Stimulated activated memory B cell treated with anti-CD40 and anti-IgM and Interleukin-4, amounts not matched to agents 10 μg/mL and 1 μg/mL and 100 μg/mL, for 72 hours (primary cell): ENCODE measurements around the gene CRTC1.

Source experiments
- ATAC-seq: fragments of 150-1000 bp; cut with Tn5 transposase; 2 replicates; pipeline ENCODE4 v1.10.0; 2021
- H3K27ac Mint-ChIP-seq: one replicate; pipeline ENCODE4 v1.8.0; 2022; ENCODE audit warnings: mild to moderate bottlenecking, mixed read lengths
- H3K27me3 Mint-ChIP-seq: one replicate; pipeline ENCODE4 v1.8.0; 2022; ENCODE audit warnings: mixed read lengths
- H3K36me3 Mint-ChIP-seq: one replicate; pipeline ENCODE4 v1.8.0; 2022; ENCODE audit warnings: mixed read lengths
- H3K4me1 Mint-ChIP-seq: one replicate; pipeline ENCODE4 v1.8.0; 2022; ENCODE audit warnings: mixed read lengths
- H3K4me3 Mint-ChIP-seq: one replicate; pipeline ENCODE4 v1.8.0; 2022; ENCODE audit warnings: mild to moderate bottlenecking, moderate library complexity, mixed read lengths
- H3K9me3 Mint-ChIP-seq: one replicate; pipeline ENCODE4 v1.8.0; 2022; ENCODE audit warnings: mixed read lengths

The CRTC1 gene

DNA sequence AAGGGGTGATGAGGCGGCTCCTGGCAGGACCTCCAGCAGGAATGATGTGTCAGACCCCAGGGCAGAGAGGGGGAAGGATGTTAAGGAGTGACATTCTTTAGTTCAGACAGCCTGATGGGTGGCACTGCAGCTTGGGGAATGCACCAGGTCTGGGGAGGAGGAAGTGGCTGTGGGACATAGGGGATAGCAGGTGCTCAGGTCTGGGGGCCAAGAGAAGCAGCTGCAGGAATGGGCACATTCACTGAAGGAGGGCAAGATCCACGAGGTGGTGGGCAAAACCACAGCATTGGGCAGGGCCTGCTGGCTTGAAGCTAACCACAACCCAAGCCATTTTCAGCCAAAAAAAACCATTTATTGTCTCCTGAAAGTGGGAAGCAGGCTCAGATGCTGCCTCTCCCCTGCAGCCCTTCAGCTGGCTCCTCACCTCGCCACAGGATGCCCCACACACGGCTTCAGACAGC is 81.1 kb downstream of the CRTC1 start:
- Mint-ChIP-seq H3K9me3 (no peaks in the 10 kb centered on the region), H3K4me3 (no peak overlapping the region), H3K27me3 (no peaks in the 10 kb centered on the region), H3K4me1 (peaks cover 12% of the 10 kb centered on the region), H3K27ac (peak overlapping the region; percentile 15), H3K36me3 (no peaks in the 10 kb centered on the region)
- ATAC-seq: no peak

DNA sequence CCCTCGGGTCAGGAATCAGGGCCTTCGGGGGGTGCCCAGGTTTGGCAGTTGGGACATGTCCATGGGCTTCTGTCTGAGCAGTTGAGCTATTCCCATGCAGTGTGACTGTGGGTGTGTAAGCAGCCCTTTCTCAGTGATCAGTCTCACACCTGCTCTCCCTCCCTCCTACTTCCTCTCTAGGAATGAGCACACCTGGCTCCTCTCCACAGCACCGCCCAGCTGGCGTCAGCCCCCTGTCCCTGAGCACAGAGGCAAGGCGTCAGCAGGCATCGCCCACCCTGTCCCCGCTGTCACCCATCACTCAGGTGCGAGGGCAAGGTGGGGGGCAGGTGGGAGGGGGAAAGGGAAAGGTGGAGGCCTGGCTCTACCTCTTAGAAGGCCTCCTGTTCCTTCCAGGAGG is 81.7 kb downstream of the CRTC1 start:
- H3K4me1 Mint-ChIP-seq: peaks cover 12% of the 10 kb centered on the region
- H3K36me3 Mint-ChIP-seq: no peaks in the 10 kb centered on the region
- ATAC-seq: no peak
- no peaks in the 10 kb centered on the region for H3K27me3 Mint-ChIP-seq
- H3K9me3 Mint-ChIP-seq: no peaks in the 10 kb centered on the region
- no peak overlapping the region for H3K4me3 Mint-ChIP-seq
- no peak overlapping the region for H3K27ac Mint-ChIP-seq

DNA sequence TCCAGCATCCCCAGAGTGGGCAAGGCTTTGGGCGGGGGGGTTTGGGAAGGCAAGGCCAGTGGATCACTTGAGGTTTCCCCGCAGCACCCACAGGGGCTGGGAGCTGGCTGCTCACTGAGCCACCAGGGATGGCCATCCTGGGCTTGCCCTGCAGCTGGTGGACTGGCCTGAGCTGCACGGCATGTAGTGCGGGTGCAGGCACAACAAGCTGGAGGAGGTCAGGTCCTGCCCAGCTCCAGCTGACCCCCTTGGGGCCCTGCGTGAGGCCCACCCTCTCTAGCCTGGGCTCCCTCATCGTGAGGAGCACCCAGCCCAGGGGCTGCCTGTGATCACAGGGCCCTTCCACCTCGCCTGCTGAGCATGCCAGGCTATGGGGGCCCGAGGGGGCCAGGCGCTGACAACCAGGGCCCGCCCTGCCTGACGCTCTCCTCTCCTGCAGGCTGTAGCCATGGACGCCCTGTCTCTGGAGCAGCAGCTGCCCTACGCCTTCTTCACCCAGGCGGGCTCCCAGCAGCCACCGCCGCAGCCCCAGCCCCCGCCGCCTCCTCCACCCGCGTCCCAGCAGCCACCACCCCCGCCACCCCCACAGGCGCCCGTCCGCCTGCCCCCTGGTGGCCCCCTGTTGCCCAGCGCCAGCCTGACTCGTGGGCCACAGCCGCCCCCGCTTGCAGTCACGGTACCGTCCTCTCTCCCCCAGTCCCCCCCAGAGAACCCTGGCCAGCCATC is 84.7 kb downstream of the CRTC1 start:
- no peak overlapping the region for H3K27ac Mint-ChIP-seq
- H3K9me3 Mint-ChIP-seq: no peaks in the 10 kb centered on the region
- no peak for ATAC-seq
- H3K4me3 Mint-ChIP-seq: no peak overlapping the region
- H3K4me1 Mint-ChIP-seq: peaks cover 12% of the 10 kb centered on the region
- H3K36me3 Mint-ChIP-seq: no peaks in the 10 kb centered on the region
- no peaks in the 10 kb centered on the region for H3K27me3 Mint-ChIP-seq

DNA sequence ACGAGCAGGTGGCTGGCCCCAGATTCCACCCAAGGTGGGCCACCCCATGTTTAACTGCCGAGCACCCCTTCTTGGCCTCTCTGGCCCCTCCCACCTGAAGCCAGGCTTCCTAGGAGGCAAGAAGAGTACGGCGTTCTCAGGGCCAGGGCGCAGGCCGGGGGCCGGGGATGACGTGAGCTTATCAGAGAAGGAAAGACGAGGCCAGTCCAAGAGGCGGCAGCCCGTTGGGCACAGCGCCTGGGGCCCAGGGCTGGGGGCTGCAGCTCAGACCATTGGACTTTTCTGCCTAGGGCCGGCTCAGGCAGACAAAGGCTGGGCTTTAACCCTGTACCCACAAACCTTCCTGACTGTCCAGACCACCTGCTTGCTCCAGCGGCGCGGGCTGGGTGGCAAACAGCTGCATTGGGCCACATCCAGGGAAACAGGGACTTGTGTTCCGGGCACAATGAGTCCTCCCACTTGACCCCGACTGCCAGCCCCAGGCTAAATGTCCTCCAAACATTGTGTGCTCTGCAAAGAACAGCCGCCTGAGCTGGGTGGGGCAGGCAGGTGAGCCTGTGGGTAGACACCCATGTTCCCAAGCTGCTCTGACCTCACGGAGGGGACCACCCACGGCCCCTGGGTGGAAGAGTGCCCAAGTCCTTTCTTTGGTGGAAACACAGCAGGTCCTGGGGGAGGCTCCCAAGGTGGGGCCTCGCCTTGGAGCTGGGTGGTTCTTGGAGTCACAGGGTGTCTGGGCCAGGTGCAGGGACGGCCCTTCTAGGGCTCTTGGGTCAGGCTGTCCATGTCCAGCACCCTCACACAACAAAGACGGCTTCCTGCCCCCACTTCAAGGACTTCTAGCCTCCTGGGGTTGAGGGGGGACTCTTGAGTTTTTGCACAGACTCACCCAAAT is 85.8 kb downstream of the CRTC1 start:
- no peak overlapping the region for H3K27ac Mint-ChIP-seq
- no peaks in the 10 kb centered on the region for H3K27me3 Mint-ChIP-seq
- H3K36me3 Mint-ChIP-seq: no peaks in the 10 kb centered on the region
- H3K4me3 Mint-ChIP-seq: no peak overlapping the region
- no peak for ATAC-seq
- peaks cover 10% of the 10 kb centered on the region for H3K4me1 Mint-ChIP-seq
- no peaks in the 10 kb centered on the region for H3K9me3 Mint-ChIP-seq

DNA sequence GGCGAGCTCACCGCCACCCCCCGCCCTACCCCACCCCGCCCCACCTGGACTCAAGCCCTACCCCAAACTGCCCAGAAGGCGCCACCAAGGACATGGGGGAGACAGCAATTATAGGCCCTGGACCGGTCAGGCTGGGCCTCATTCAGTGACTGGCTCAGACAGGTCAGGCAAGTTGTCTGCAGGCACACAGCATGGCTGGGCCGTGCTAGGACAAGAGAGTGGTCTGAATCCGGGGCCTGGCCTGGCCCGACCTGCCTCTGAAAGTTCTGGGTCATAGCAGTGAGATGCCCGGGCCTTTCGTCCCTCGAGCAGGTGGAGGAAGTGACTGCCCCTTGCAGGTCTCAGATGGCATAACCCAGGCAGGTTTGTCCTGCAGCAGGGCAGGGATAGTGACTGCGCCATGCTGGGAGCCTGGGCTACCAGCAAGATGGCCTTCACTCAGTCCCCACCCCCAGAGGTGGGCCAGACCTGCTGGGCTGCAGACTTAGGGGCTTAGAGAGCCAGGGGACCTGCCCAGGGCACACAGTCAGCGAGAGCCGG is 86.6 kb downstream of the CRTC1 start:
- H3K4me1 Mint-ChIP-seq: peaks cover 2% of the 10 kb centered on the region
- no peaks in the 10 kb centered on the region for H3K9me3 Mint-ChIP-seq
- H3K4me3 Mint-ChIP-seq: no peak overlapping the region
- no peak overlapping the region for H3K27ac Mint-ChIP-seq
- H3K36me3 Mint-ChIP-seq: no peaks in the 10 kb centered on the region
- no peaks in the 10 kb centered on the region for H3K27me3 Mint-ChIP-seq
- no peak for ATAC-seq

DNA sequence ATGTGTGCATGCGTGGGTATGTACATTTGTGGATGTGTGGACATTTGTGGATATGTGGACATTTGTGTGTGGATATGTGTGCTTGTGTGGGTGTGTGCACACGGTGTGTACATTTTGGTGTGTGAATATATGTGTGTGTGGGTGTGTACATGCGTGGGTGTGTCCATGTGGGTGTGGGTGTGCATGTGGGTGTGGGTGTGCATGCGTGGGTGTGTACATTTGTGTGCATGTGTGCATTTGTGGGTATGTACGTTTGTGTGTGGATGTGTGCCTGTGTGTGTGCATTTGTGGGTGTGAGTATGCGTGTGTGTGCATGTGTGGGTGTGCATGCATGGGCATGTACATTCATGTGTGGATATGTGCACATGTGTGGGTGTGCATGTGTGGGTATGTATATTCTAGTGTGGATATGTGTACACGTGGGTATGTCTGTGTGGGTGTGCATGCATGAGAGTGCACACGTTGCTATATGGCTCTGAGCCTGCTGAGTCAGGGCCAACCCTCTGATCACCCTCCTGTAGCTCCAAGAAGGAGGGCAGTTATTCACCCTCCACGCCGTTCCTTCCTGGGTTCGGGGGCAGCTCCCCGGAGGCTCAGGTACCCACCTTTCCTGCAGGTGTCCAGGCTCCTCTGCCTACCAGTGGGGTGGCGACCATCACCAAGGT is 87.3 kb downstream of the CRTC1 start:
- no peak for ATAC-seq
- H3K9me3 Mint-ChIP-seq: no peaks in the 10 kb centered on the region
- H3K36me3 Mint-ChIP-seq: no peaks in the 10 kb centered on the region
- no peaks in the 10 kb centered on the region for H3K27me3 Mint-ChIP-seq
- no peaks in the 10 kb centered on the region for H3K4me1 Mint-ChIP-seq
- H3K4me3 Mint-ChIP-seq: no peak overlapping the region
- H3K27ac Mint-ChIP-seq: no peak overlapping the region

DNA sequence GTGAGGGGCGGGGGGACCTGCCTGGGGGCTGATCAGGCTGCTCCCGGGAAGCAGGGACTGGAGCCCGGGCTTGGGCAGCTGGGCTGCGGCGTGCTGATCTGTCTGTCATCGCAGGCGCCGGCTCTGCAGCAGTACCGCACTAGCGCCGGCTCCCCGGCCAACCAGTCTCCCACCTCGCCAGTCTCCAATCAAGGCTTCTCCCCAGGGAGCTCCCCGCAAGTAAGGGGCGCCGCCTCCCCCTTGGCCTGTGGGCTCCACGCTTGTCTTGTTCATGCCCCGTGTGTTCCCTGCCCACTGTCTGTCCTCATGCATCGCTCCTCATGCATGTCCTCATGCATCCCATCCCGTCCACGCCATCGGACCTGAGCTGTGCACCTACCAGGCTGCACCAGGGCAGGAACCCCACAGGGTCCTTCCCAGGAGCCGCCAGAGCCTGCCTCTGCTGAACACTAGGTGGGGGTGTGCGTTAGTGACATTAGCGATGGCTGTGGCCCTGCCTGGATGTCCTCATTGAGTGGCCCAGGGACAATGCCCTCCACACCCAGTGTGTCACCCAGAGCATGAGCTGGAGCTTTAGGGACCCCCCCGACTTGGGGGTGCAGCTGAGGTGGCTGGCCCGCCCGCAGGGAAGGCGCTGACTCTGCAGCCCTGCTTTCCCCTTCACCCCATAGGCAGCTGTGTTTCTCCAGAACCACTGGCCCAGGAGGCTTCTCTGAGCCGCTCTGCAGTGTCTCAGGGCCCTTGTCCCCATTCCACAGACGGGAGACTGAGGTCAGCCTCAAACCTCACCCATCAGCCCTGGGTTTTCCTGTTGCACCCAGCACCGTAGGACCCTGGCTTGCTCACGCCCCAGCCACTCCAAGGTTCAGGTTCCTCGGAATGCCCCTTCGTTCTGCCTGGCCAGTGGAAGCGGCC is 88.1 kb downstream of the CRTC1 start:
- Mint-ChIP-seq H3K4me1 (no peaks in the 10 kb centered on the region), H3K9me3 (no peaks in the 10 kb centered on the region), H3K27me3 (no peaks in the 10 kb centered on the region), H3K4me3 (no peak overlapping the region), H3K27ac (no peak overlapping the region), H3K36me3 (no peaks in the 10 kb centered on the region)
- no peak for ATAC-seq

DNA sequence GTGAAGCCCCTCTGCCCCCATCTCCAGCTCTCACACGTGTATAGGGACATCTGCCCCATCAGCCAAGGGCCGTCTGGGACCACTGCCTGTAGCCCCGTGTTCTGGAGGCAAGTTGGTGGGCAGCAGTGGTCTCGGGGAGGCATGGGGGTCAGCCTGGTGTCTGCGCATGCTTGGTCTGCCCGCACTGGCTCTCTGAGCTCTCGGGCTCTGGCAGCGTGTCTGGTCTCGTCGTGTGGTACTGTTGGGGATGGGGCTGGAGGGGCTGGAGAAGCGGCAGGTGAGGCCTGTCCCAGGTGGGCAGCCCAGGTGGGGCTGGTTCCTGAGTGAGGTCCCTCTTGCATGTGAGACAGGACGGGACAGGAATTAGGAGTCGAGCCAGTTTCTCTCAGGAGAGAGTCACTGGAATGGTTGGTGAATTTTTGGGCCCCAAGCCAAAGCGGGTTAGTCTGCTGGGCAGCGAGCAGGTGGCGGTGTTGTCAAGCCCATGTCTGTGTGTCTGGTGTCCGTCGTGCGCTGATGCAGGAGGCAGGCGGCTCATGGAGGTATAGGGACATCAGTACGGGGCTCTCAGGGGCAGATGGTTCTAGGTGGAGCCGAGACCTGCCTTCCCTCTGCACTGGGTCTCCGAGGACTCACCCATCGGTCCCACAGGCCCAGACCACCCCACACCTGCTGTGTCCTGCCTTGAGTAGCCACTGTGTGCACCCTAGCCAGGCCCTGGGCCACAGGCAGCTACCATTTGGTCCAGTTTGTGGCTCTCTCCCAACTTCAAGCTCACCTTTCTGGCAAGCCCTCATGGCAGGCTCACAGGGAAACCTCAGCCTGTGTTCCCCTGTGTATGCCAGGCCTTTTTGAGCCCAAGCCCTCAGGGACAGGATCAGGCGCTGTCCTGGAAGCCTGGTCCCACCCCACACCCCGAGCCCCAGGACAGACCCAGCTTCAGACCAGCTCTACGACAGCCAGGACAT is 89.4 kb downstream of the CRTC1 start:
- no peaks in the 10 kb centered on the region for H3K9me3 Mint-ChIP-seq
- ATAC-seq: no peak
- no peaks in the 10 kb centered on the region for H3K4me1 Mint-ChIP-seq
- H3K27me3 Mint-ChIP-seq: no peaks in the 10 kb centered on the region
- H3K27ac Mint-ChIP-seq: no peak overlapping the region
- no peak overlapping the region for H3K4me3 Mint-ChIP-seq
- H3K36me3 Mint-ChIP-seq: peaks cover 3% of the 10 kb centered on the region

DNA sequence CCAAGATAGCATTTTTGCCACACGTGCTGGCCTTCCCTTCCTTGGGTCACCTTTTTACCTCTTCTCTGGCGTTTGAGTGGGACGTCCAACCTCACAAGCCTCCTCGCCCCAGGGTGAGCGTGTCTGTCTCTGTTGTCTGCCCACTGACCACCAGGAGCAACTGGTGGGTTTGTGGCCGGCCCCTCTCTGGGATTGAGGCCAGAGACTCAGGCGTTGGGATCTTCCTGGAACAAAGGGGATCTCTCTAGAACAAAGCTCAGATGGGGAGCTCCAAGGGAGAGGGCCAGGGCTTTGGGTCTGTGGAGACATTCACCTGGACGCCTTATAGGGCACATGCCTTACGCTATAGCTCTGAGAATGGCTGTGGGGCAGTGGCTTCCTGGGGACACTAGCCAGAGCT is 90.2 kb downstream of the CRTC1 start:
- H3K27ac Mint-ChIP-seq: no peak overlapping the region
- no peak for ATAC-seq
- no peaks in the 10 kb centered on the region for H3K27me3 Mint-ChIP-seq
- H3K36me3 Mint-ChIP-seq: peaks cover 6% of the 10 kb centered on the region
- no peaks in the 10 kb centered on the region for H3K4me1 Mint-ChIP-seq
- no peaks in the 10 kb centered on the region for H3K9me3 Mint-ChIP-seq
- no peak overlapping the region for H3K4me3 Mint-ChIP-seq

DNA sequence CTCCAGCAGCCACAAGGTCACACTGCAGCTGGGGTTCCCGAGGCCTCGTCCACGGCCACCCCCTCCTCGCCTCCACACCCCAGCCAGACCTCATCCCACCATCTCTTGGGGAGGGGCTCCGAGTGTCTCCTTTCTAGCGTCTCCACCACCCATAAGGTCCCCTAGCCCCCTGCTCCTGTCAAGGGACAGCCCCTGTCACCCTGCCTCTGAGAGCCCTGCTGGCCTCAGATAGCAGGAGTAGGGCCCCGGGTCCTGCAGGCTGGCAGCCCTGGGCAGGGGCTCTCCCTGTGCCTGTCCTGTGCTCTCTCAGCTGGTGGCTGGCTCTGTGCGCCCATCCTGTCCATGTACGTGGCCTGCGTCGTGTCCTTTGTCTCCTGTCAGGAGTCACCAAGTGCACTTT is 90.6 kb downstream of the CRTC1 start:
- H3K27me3 Mint-ChIP-seq: no peaks in the 10 kb centered on the region
- peaks cover 6% of the 10 kb centered on the region for H3K36me3 Mint-ChIP-seq

DNA sequence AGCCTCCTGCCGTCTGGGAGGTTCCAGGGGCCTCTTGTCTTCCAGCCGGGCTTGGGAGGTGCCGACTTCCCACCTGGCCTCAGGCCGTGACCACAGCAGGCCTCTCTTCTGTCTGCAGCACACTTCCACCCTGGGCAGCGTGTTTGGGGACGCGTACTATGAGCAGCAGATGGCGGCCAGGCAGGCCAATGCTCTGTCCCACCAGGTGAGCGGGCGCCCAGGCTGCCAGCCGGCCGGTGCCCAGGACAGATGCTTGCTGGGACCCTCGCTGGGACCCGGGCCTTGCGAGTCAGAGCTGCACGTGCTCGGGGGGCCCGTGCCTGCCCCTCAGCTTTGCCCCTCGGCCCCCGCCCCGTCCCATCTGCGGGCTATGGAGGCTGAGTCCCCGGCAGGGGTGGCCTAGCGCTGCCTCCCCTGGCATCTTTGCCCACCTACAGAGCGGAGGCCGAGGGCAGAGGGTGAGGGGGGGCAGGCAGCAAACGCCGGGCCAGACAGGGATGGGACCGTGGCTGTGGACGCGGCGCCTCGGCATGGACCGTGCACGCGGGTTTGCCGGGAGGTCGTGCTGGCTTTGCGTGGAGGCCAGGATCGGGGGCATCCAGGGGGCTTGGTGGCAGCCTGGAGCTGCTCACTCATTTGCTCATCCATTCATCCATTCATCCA is 91.4 kb downstream of the CRTC1 start:
- H3K9me3 Mint-ChIP-seq: no peaks in the 10 kb centered on the region
- ATAC-seq: no peak
- no peaks in the 10 kb centered on the region for H3K4me1 Mint-ChIP-seq
- H3K27ac Mint-ChIP-seq: no peak overlapping the region
- H3K27me3 Mint-ChIP-seq: no peaks in the 10 kb centered on the region
- no peak overlapping the region for H3K4me3 Mint-ChIP-seq
- H3K36me3 Mint-ChIP-seq: peaks cover 6% of the 10 kb centered on the region

More for the DNA sequence above, 90.6 kb downstream of the CRTC1 start:
- no peaks in the 10 kb centered on the region for H3K4me1 Mint-ChIP-seq
- no peak overlapping the region for H3K4me3 Mint-ChIP-seq
- no peak overlapping the region for H3K27ac Mint-ChIP-seq
- ATAC-seq: no peak
- H3K9me3 Mint-ChIP-seq: no peaks in the 10 kb centered on the region

DNA sequence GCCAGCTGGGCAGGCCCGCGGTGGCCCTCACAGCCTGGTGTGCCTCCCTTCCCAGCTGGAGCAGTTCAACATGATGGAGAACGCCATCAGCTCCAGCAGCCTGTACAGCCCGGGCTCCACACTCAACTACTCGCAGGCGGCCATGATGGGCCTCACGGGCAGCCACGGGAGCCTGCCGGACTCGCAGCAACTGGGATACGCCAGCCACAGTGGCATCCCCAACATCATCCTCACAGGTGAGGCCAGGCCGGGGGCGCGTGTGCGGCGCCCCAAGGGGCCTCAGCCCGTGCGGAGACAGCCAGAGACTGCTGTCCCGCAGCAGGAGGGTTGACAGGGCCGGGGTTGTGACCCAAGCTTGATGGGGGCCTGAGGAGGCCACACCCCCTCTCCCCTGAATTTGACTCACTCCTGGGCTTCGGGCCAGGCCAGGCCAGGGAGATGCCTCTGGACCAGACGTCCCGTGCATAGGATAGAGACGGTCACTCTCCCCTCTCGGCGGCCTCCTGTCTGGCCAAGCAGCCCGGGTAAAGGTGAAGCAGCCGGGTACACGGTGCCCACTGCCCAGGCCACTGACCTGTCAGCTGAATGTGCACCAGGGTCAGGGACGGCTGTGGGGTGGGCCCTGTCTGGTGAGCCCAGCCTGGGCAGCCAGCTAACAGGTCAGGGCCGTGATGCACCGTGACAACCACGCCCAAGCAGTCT is 92.3 kb downstream of the CRTC1 start:
- H3K27me3 Mint-ChIP-seq: no peaks in the 10 kb centered on the region
- H3K9me3 Mint-ChIP-seq: no peaks in the 10 kb centered on the region
- H3K27ac Mint-ChIP-seq: no peak overlapping the region
- no peak overlapping the region for H3K4me3 Mint-ChIP-seq
- no peaks in the 10 kb centered on the region for H3K4me1 Mint-ChIP-seq
- no peak for ATAC-seq
- H3K36me3 Mint-ChIP-seq: peaks cover 6% of the 10 kb centered on the region

DNA sequence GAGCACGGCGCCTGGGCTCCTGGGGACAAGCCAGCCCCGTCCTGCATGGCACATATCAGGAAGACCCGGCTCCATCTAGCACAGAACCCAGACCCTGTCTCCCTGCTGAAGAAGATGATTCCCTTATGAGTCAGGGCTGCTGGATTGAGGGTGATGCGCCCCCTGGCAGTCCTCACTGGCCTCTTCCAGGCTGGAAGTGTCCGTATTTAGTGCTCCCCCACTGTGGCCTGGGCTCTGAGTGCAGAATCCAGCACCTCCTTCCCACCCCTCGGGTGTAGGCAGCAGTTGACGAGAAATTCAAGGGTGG is 92.8 kb downstream of the CRTC1 start:
- H3K4me3 Mint-ChIP-seq: no peak overlapping the region
- H3K27ac Mint-ChIP-seq: no peak overlapping the region
- no peaks in the 10 kb centered on the region for H3K9me3 Mint-ChIP-seq
- no peaks in the 10 kb centered on the region for H3K4me1 Mint-ChIP-seq
- H3K27me3 Mint-ChIP-seq: no peaks in the 10 kb centered on the region
- H3K36me3 Mint-ChIP-seq: peaks cover 6% of the 10 kb centered on the region
- ATAC-seq: no peak
